ELF-1 (cell line): ENCODE measurements around the gene EPN1.

ENCODE experiments used
- DNase-seq: peaks from one replicate; pipeline ENCODE4 v3.0.0-alpha.2; 2016; ENCODE audit warnings: low read depth, low spot score

EPN1 gene

GRCh38 chr19:55646889-55647731 is 27.9 kb upstream of the EPN1 start:
- DNase-seq, result peak; percentile 16

- DNase-seq, result peak; percentile 72
These were observed 27.1 kb upstream of the EPN1 start, which contains the start of gene CCDC106 for GRCh38 chr19:55647732-55648584. Gene CCDC106, plus strand, starts transcription at chr19:55648212. Its CDS starts 835 bp downstream, at chr19:55649047.

GRCh38 chr19:55648585-55649267 is 26.3 kb upstream of the EPN1 start:
- DNase-seq, result no peak

GRCh38 chr19:55649268-55650125 is 25.5 kb upstream of the EPN1 start:
- DNase-seq, result no peak

- DNase-seq, result no peak
These were observed 24.9 kb upstream of the EPN1 start for GRCh38 chr19:55650126-55650557.

GRCh38 chr19:55650602-55651230 is 24.3 kb upstream of the EPN1 start:
- DNase-seq, result no peak

- DNase-seq, result no peak
These were observed 23.8 kb upstream of the EPN1 start for GRCh38 chr19:55651236-55651635.

GRCh38 chr19:55652311-55653128 is 22.5 kb upstream of the EPN1 start:
- peak; percentile 53 for DNase-seq

GRCh38 chr19:55653651-55654322 is 21.2 kb upstream of the EPN1 start:
- peak; percentile 99 for DNase-seq

- peak; percentile 100 for DNase-seq
These were observed 20.6 kb upstream of the EPN1 start for GRCh38 chr19:55654323-55654867.

- DNase-seq, result peak; percentile 82
These were observed 20.0 kb upstream of the EPN1 start, which contains the start of gene U2AF2 for GRCh38 chr19:55654868-55655647. Gene U2AF2, plus strand, starts transcription at chr19:55655035. Its CDS starts 70 bp downstream, at chr19:55655105.

- no peak for DNase-seq
These were observed 19.4 kb upstream of the EPN1 start for GRCh38 chr19:55655648-55656040.

- no peak for DNase-seq
These were observed 18.5 kb upstream of the EPN1 start for GRCh38 chr19:55656552-55656951.

GRCh38 chr19:55656988-55657747 is 17.9 kb upstream of the EPN1 start:
- no peak for DNase-seq

GRCh38 chr19:55658846-55659459 is 16.1 kb upstream of the EPN1 start:
- DNase-seq, result no peak

GRCh38 chr19:55659822-55660221 is 15.2 kb upstream of the EPN1 start:
- DNase-seq, result no peak

- DNase-seq, result no peak
These were observed 14.6 kb upstream of the EPN1 start for GRCh38 chr19:55660404-55660803.
